ENCODE data around the gene SEMA4D.

The SEMA4D gene

GRCh38 chr9:89471390-89471789 lies 26.5 kb downstream of the SEMA4D start:
- POLR2A ChIA-PET = no interaction called here
- DNase-seq (ENCODE audit: low read depth, low spot score) = no peak
- CTCF ChIA-PET = no interaction called here
- no peak for TF ChIP-seq CTCF (IDR thresholded peaks at IDR 0.05; ENCODE audit: insufficient read depth, low read length, missing control alignments)
- H3K4me3 ChIP-seq (ENCODE audit: low read depth, low read length) = no peak overlapping the region

GRCh38 chr9:89470224-89470839 lies 27.6 kb downstream of the SEMA4D start:
- TF ChIP-seq CTCF (IDR thresholded peaks at IDR 0.05; ENCODE audit: insufficient read depth, low read length, missing control alignments) = no peak
- H3K4me3 ChIP-seq (ENCODE audit: low read depth, low read length) = no peak overlapping the region
- CTCF ChIA-PET = interaction anchor here (0.6 kb wide), 1 partner anchor 18 kb away, joined by 4 read pairs; no protein-coding TSS in a partner anchor
- POLR2A ChIA-PET = no interaction called here
- no peak for DNase-seq (ENCODE audit: low read depth, low spot score)

GRCh38 chr9:89469003-89469402 lies 28.9 kb downstream of the SEMA4D start:
- TF ChIP-seq CTCF (IDR thresholded peaks at IDR 0.05; ENCODE audit: insufficient read depth, low read length, missing control alignments) = no peak
- ChIA-PET CTCF (no interaction called here), POLR2A (no interaction called here)
- H3K4me3 ChIP-seq (ENCODE audit: low read depth, low read length) = no peak overlapping the region
- DNase-seq (ENCODE audit: low read depth, low spot score) = no peak

GRCh38 chr9:89468281-89468960 lies 29.5 kb downstream of the SEMA4D start:
- H3K4me3 ChIP-seq (ENCODE audit: low read depth, low read length) = no peak overlapping the region
- no peak for TF ChIP-seq CTCF (IDR thresholded peaks at IDR 0.05; ENCODE audit: insufficient read depth, low read length, missing control alignments)
- DNase-seq (ENCODE audit: low read depth, low spot score) = no peak
- CTCF ChIA-PET = no interaction called here
- POLR2A ChIA-PET = no interaction called here

GRCh38 chr9:89467278-89467625 lies 30.7 kb downstream of the SEMA4D start:
- no peak overlapping the region for H3K4me3 ChIP-seq (ENCODE audit: low read depth, low read length)
- no peak for DNase-seq (ENCODE audit: low read depth, low spot score)
- CTCF ChIA-PET = no interaction called here
- TF ChIP-seq CTCF (IDR thresholded peaks at IDR 0.05; ENCODE audit: insufficient read depth, low read length, missing control alignments) = no peak
- POLR2A ChIA-PET = no interaction called here

- POLR2A ChIA-PET = no interaction called here
- CTCF ChIA-PET = no interaction called here
- no peak for TF ChIP-seq CTCF (IDR thresholded peaks at IDR 0.05; ENCODE audit: insufficient read depth, low read length, missing control alignments)
- no peak for DNase-seq (ENCODE audit: low read depth, low spot score)
- no peak overlapping the region for H3K4me3 ChIP-seq (ENCODE audit: low read depth, low read length)
Measured at GRCh38 chr9:89466451-89467277, 31.2 kb downstream of the SEMA4D start.
